GM11168 (cell line): Measurements from ENCODE around the gene ZNF432.

ENCODE experiments used
- in situ Hi-C: fragments of 300-500 bp; cut with MboI; formaldehyde crosslinking; loops from one replicate; pipeline ENCODE4 v1.12.0; 2022; ENCODE audit warnings: low sequenced_read_pairs; ENCODE audit not compliant: unreplicated experiment

Gene ZNF432

GRCh38 chr19:52020506-52020905, 28.1 kb downstream of the ZNF432 start:
- in situ Hi-C loops, result no loop called here

- in situ Hi-C loops, result no loop called here
Observed at GRCh38 chr19:52010674-52011073, 38.0 kb downstream of the ZNF432 start.

GRCh38 chr19:52007806-52008557, 40.7 kb downstream of the ZNF432 start, which contains the start of gene ZNF615:
Gene ZNF615, minus strand, starts transcription at chr19:52008211. Its CDS starts 4,500 bp downstream, at chr19:52003711.
- in situ Hi-C loops, result no loop called here

- in situ Hi-C loops, result no loop called here
Observed at GRCh38 chr19:52007451-52007805, 41.2 kb downstream of the ZNF432 start.

DNA sequence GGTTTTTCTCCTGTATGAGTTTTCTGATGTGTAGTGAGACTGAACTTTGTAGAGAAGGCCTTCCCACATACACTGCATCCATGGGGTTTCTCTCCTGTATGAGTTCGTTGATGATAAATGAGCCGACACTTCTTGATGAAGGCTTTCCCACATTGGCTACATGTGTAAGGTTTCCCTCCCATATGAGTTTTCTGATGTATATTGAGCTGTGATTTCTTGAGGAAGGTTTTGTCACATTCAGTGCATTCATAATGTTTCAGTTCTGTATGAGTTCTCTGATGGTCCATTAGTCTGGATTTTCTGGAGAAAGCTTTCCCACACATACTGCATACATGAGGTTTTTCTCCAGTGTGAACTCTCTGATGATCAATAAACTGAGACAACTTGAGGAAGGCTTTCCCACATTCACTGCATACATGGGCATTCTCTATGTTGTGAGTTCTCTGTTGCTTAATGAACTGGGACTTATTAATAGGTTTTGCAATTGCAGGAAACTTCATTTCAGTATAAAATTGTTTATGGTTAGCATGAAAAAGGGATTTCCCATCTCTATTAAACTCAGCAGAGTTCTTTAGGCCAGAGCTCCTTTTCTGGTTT, 54.5 kb downstream of the ZNF432 start:
- in situ Hi-C loops, result no loop called here

DNA sequence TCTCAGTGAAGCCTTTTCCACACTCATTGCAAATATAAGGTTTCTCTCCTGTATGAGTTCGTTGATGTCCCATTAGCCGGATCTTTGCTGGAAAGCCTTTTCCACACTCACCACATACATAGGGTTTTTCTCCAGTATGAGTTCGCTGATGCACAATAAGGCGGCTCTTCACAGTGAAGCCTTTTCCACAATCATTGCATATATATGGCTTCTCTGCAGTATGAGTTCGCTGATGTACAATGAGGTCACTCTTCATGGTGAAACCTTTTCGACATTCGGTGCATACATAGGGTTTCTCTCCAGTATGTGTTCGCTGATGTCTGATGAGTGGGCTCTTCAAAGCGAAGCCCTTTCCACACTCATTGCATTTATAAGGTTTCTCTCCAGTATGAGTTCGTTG, 55.2 kb downstream of the ZNF432 start:
- in situ Hi-C loops, result no loop called here

DNA sequence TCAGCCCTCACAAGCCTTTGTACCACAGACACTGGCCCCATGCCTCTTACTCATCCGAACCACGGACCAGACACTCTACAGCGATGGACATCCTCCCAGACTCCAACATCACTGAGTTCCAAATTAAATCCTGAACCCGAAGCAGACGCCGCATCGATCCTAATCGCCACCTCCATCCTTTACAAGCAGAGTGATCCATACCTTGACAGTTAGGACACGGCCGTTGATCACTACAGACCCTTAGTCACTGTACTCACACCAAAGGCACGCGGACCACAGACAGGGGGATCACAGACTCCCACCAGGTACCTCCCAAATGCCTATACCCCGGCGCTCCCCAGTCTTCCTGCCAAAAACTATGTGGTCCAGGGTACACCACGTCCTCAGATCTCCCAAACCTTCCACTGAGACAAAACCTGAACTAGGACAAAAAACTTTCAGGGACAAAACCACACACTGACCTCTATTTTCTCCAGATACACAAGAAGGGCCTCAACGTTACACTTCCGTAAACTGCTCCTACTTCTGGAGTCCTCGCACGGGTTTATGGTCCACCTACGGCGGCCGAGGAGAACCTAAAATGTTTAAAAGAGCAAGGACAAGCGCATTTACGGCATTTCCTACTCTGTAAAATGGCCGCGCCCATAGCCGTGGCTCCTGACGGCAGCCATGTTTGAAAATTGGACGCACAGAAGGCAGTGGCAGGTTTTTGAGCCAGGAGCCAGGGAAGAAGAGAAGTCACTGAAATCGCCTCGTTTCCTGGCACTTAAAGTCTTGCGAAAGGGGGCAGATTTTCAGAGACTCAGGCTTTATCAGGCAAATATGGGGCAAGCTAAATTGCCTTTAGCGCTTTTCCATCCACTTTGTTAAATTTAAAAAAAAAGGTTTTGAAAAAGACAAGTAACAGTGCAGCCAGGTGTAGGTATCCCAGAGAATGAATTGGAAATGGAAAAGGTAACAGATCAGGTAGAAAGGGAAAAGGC, 62.0 kb downstream of the ZNF432 start, which contains the start of gene ZNF350:
Gene ZNF350, minus strand, starts transcription at position 532 of the 983 bp plus-strand sequence. CDS start 12,480 bp downstream, outside the sequence.
- in situ Hi-C loops, result no loop called here

DNA sequence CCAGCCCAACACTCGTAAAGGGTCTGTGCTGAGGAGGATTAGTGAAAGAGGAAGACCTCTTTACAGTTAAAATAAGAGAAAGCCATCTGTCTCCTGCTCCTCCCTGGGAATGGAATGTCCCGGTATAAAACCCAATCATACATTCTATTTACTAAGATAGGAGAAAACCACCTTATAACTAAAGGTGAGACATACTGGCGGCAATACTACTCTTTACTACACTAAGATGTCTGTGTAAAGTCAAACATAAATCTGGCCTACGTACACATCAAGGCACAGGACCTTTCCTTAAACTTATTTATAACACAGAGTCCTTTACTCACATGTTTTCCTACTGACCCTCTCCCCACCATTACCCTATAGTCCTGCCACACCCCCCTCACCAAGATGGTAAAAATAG, 65.3 kb downstream of the ZNF432 start:
- in situ Hi-C loops, result no loop called here
